ENCODE measurements around the gene RPL12.

DNA sequence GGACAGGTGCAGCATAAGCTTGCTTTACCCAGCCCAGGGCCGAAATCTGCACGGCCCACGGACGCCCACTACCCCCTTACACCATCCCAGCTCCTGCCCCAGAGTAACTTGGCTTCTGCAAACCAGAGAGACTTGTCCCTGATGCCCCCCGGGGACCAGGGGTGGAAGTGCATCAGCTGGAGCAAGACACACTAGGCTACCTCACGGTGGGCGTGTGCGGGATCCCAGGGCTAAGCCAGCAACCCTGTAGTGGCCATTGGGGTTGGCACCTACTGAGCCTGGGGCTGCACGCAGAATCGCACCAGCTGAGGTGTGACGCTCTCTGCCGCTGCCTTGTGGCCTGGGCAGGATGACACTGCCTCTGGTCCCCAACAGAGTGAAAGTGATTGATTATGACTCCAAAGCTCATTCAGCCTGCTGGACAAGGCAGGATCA is 33.2 kb downstream of the RPL12 start:
- no peak for TF ChIP-seq EZH2 (IDR thresholded peaks at IDR 0.05; ENCODE audit: insufficient read depth, poor library complexity, severe bottlenecking)
- TF ChIP-seq EZH2phosphoT487 (IDR thresholded peaks at IDR 0.05; ENCODE audit: insufficient read depth, low read depth): no peak

All from GM23248 (cell line).